HCT116 (cell line): Measurements from ENCODE around the gene COL16A1.

Experiments
- CBX3 ChIP-seq: IDR thresholded peaks from 2 replicates; pipeline ENCODE4 v1.6.1; 2012; ENCODE audit warnings: low read depth
- CEBPB ChIP-seq: IDR thresholded peaks from 2 replicates; pipeline ENCODE4 v1.6.1; 2012; ENCODE audit warnings: low read depth
- CTCF ChIP-seq, 3 experiments: fragments of 200-600 bp in 1 of 3; sonication (generic) in 1 of 3; IDR thresholded peaks in 2 of 3; conservative IDR thresholded peaks in 1 of 3; 2 replicates each; pipeline ENCODE4 v1.5.1; 2012 to 2017; ENCODE audit warnings: low read depth in 2 of 3, low read length in 2 of 3, antibody characterized with exemption in 1 of 3, borderline replicate concordance in 1 of 3, control low read depth in 1 of 3, mild to moderate bottlenecking in 1 of 3, mixed read lengths in 1 of 3, mixed run types in 1 of 3, moderate library complexity in 1 of 3; ENCODE audit not compliant: insufficient read depth in 1 of 3
- EZH2 ChIP-seq: fragments of 200-600 bp; sonication (generic); IDR thresholded peaks from 2 replicates; pipeline ENCODE4 v1.6.1; 2017; ENCODE audit warnings: antibody characterized with exemption, mixed run types
- MAX ChIP-seq: IDR thresholded peaks from 2 replicates; pipeline ENCODE4 v1.6.1; 2012
- POLR2A ChIP-seq: IDR thresholded peaks from 2 replicates; pipeline ENCODE4 v1.7.0; 2011; ENCODE audit warnings: borderline replicate concordance; ENCODE audit not compliant: insufficient read depth, insufficient read length; ENCODE audit errors: extremely low read depth
- POLR2AphosphoS5 ChIP-seq: IDR thresholded peaks from 2 replicates; pipeline ENCODE4 v1.6.1; 2011; ENCODE audit warnings: mild to moderate bottlenecking, low read depth, low read length, moderate library complexity
- SIN3A ChIP-seq: IDR thresholded peaks from 2 replicates; pipeline ENCODE4 v1.6.1; 2012; ENCODE audit warnings: low read depth
- SP1 ChIP-seq: IDR thresholded peaks from 2 replicates; pipeline ENCODE4 v1.6.1; 2012; ENCODE audit warnings: low read depth

DNA sequence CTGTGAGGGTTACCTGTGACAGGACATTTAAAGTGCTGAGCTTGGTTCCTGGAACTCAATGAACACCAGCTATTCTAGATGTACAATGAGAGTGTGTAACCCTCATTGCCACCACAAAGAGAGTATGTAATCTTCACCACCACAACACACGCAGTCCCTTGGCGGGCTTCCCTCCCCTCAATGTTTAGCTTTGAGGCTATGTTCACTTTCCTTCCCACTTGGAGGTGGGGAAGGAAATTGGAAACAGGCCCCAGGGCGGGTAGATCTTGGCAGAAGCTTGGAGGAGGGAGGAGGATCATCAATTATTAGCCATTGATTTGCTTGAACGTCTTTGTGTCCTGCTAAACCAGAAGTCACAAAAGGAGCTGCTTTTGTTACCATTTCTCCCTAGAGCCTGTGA lies 8.3 kb upstream of the COL16A1 start:
- TF ChIP-seq CTCF (IDR thresholded peaks at IDR 0.05 in 2 of 3, conservative IDR thresholded peaks at IDR 0.05 in 1 of 3; ENCODE audit: borderline replicate concordance in 1 of 3, insufficient read depth in 1 of 3, low read depth in 2 of 3, low read length in 2 of 3) (no peak), MAX (no peak), SIN3A (no peak), SP1 (no peak), POLR2AphosphoS5 (no peak), POLR2A (no peak), EZH2 (no peak), CEBPB (no peak), CBX3 (no peak)
